Neuronal stem cell (in vitro differentiated cells): Measurements from ENCODE around the gene FAM53C.
"Not testable (repeated sequence)": the region's sequence is repeated elsewhere in the genome, so short reads cannot be mapped to it uniquely, and the experiment has no call there.

Source experiments
- DNase-seq: peaks from one replicate; pipeline ENCODE4 v3.0.0-alpha.2; 2013; ENCODE audit warnings: low spot score
- H2AFZ ChIP-seq: one replicate; pipeline ENCODE4 v1.6.1; 2013; ENCODE audit warnings: mild to moderate bottlenecking, low read length, inconsistent platforms
- H2AK5ac ChIP-seq: 2 replicates; pipeline ENCODE4 v1.6.1; 2013; ENCODE audit warnings: low read depth, mild to moderate bottlenecking, inconsistent platforms, low read length, moderate library complexity, mixed read lengths
- H2BK120ac ChIP-seq: 2 replicates; pipeline ENCODE4 v1.6.1; 2013; ENCODE audit warnings: low read depth, mild to moderate bottlenecking, inconsistent platforms, low read length, moderate library complexity, mixed read lengths
- H2BK12ac ChIP-seq: one replicate; pipeline ENCODE4 v1.6.1; 2013; ENCODE audit warnings: low read length, inconsistent platforms
- H2BK15ac ChIP-seq: 2 replicates; pipeline ENCODE4 v1.6.1; 2013; ENCODE audit warnings: mild to moderate bottlenecking, low read length, inconsistent platforms, mixed read lengths
- H2BK5ac ChIP-seq: one replicate; pipeline ENCODE4 v1.6.1; 2013; ENCODE audit warnings: inconsistent platforms, mild to moderate bottlenecking, low read length, moderate library complexity
- H3K14ac ChIP-seq: one replicate; pipeline ENCODE4 v1.6.1; 2013; ENCODE audit warnings: low read length, inconsistent platforms
- H3K18ac ChIP-seq: 2 replicates; pipeline ENCODE4 v1.6.1; 2013; ENCODE audit warnings: low read length, inconsistent platforms
- H3K23ac ChIP-seq: 2 replicates; pipeline ENCODE4 v1.6.1; 2013; ENCODE audit warnings: low read depth, mild to moderate bottlenecking, mixed read lengths, low read length, inconsistent platforms; ENCODE audit not compliant: poor library complexity
- H3K27ac ChIP-seq: replicated peaks from 3 replicates; pipeline ENCODE4 v1.5.1; 2013; ENCODE audit warnings: low read length, inconsistent platforms
- H3K27me3 ChIP-seq, 3 experiments: 2 replicates each; pipeline ENCODE4 v1.6.1; 2013; ENCODE audit warnings: low read length in 3 of 3, mild to moderate bottlenecking in 2 of 3, inconsistent platforms in 1 of 3, low read depth in 1 of 3, mixed read lengths in 1 of 3, moderate library complexity in 1 of 3; ENCODE audit not compliant: control insufficient read depth in 3 of 3, insufficient read depth in 3 of 3
- H3K36me3 ChIP-seq, 2 donors: replicated peaks in 1 of 2; 2 replicates each; pipeline ENCODE4 v1.6.1; 2013; ENCODE audit warnings: low read length in 2 of 2; ENCODE audit not compliant: control insufficient read depth in 2 of 2, insufficient read depth in 2 of 2
- H3K4ac ChIP-seq: 2 replicates; pipeline ENCODE4 v1.6.1; 2013; ENCODE audit warnings: inconsistent platforms, mild to moderate bottlenecking, low read length, moderate library complexity
- H3K4me1 ChIP-seq, 2 donors: 1 replicate in 1 of 2; 2 replicates in 1 of 2; pipeline ENCODE4 v1.6.1; 2013; ENCODE audit warnings: low read length in 2 of 2, low read depth in 1 of 2; ENCODE audit not compliant: control insufficient read depth in 2 of 2, insufficient read depth in 1 of 2
- H3K4me2 ChIP-seq: one replicate; pipeline ENCODE4 v1.6.1; 2013; ENCODE audit warnings: mild to moderate bottlenecking, low read length, inconsistent platforms; ENCODE audit not compliant: insufficient read depth, poor library complexity, severe bottlenecking
- H3K4me3 ChIP-seq, 2 donors: 2 replicates each; pipeline ENCODE4 v1.5.1; 2013; ENCODE audit warnings: low read length in 2 of 2, mild to moderate bottlenecking in 2 of 2, inconsistent platforms in 1 of 2, moderate library complexity in 1 of 2
- H3K79me1 ChIP-seq: one replicate; pipeline ENCODE4 v1.6.1; 2013; ENCODE audit warnings: low read depth, mild to moderate bottlenecking, inconsistent platforms, low read length, moderate library complexity
- H3K9ac ChIP-seq: one replicate; pipeline ENCODE4 v1.6.1; 2013; ENCODE audit warnings: mild to moderate bottlenecking, low read depth, low read length, inconsistent platforms; ENCODE audit not compliant: poor library complexity
- H3K9me3 ChIP-seq, 2 donors: replicated peaks in 1 of 2; 2 replicates each; pipeline versions ENCODE3 to v1.6.1; 2013; ENCODE audit warnings: low read length in 2 of 2, mild to moderate bottlenecking in 2 of 2, inconsistent platforms in 1 of 2, low read depth in 1 of 2, mixed read lengths in 1 of 2, moderate library complexity in 1 of 2; ENCODE audit not compliant: control insufficient read depth in 2 of 2, insufficient read depth in 1 of 2
- H4K8ac ChIP-seq: one replicate; pipeline ENCODE4 v1.6.1; 2013; ENCODE audit warnings: low read depth, mild to moderate bottlenecking, inconsistent platforms, low read length, moderate library complexity
- H4K91ac ChIP-seq: one replicate; pipeline ENCODE4 v1.6.1; 2013; ENCODE audit warnings: low read length, low read depth, mild to moderate bottlenecking, inconsistent platforms; ENCODE audit not compliant: poor library complexity
- WGBS, 2 donors: extraction: QIAGEN DNeasy Blood & Tissue Kit; methylation state at CpG; one replicate each; pipeline ENCODE4 v1.1.7; 2013; ENCODE audit warnings: missing lambda C conversion rate in 2 of 2, mixed read lengths in 1 of 2; ENCODE audit not compliant: insufficient read length in 2 of 2, insufficient replicate concordance in 1 of 2; ENCODE audit errors: extremely low coverage in 2 of 2; 5-methylcytosine and 5-hydroxymethylcytosine counted together

The FAM53C gene

DNA sequence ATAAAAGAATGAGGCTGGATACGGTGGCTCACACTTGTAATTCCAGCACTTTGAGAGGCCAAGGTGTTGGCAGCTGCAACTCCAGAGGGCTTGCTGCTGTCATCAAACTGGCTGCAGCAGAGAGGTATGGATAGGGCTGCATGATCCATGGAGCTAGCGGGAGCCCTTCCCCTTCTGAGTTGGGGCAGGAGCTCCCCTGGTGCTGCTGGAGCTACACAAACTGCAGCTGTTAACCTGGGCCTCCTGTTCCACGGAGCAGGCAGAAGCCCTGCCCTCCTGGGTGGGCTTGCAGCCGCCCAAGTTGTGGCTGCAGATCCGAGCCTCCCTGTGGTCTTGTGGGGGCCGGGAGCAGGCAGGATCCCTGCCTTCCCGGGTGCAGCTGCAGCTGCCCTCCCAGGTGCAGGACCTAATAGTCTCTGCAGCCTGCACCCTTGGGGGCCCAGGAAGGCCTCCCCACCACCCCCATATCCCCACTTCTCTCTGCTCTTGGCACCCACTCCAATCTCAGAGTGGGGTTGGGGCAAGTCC lies 22.3 kb upstream of the FAM53C start:
- H3K36me3 ChIP-seq = peaks cover 17 to 89% of the 10 kb centered on the region in 2 donors
- DNase-seq = no peak
- no peak overlapping the region for H3K14ac ChIP-seq
- H2BK120ac ChIP-seq = no peak overlapping the region
- no peak overlapping the region for H2AFZ ChIP-seq
- no peak overlapping the region for H2BK12ac ChIP-seq
- H2AK5ac ChIP-seq = no peak overlapping the region
- H3K4ac ChIP-seq = peak overlapping the region; percentile 37
- no peak overlapping the region for H3K27ac ChIP-seq
- no peak overlapping the region for H3K18ac ChIP-seq
- H3K4me2 ChIP-seq = no peak overlapping the region
- peak overlapping the region; percentile 21 for H3K9ac ChIP-seq
- no peak overlapping the region for H2BK15ac ChIP-seq
- no peaks in the 10 kb centered on the region for H3K4me1 ChIP-seq
- no peak overlapping the region for H4K8ac ChIP-seq
- no peak overlapping the region for H3K23ac ChIP-seq
- no peak overlapping the region for H4K91ac ChIP-seq
- peaks cover 3% of the 10 kb centered on the region for H3K79me1 ChIP-seq
- WGBS, 2 donors = no CpG with 5 or more reads among the region's 7 CpGs
- no peak overlapping the region for H2BK5ac ChIP-seq
- no peaks in the 10 kb centered on the region for H3K9me3 ChIP-seq
- no peak overlapping the region for H3K4me3 ChIP-seq
- no peaks in the 10 kb centered on the region for H3K27me3 ChIP-seq

DNA sequence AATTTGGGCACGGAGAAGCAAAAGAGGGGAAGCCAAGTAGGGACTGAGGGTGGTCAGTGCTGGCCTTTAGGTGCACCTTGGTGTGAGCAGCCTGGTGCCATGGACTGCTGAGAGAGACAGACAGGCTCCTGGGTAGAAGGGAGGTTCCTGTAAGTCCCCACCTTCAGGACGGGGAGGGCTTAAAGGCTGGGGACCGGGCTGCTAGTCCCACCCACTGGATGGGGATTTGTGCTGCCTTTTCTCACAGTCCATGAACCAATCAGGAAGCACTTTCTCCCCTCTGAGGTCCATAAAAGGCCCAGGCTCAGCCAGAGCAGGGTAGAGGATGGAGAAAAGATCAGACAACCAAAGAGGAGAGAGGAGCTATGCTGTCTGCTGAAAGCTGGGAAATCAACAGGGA lies 21.7 kb upstream of the FAM53C start:
- Histone ChIP-seq H3K27me3 (no peaks in the 10 kb centered on the region), H4K8ac (peak overlapping the region; percentile 43), H2BK120ac (no peak overlapping the region), H3K4me3 (no peak overlapping the region), H3K79me1 (peaks cover 3% of the 10 kb centered on the region), H2BK12ac (no peak overlapping the region), H3K23ac (no peak overlapping the region), H3K9me3 (no peaks in the 10 kb centered on the region), H2BK15ac (no peak overlapping the region), H3K14ac (no peak overlapping the region), H2AK5ac (no peak overlapping the region), H3K27ac (no peak overlapping the region), H4K91ac (no peak overlapping the region), H2AFZ (no peak overlapping the region), H3K36me3 (peaks cover 17 to 84% of the 10 kb centered on the region in 2 donors), H3K4me2 (no peak overlapping the region), H3K4me1 (no peaks in the 10 kb centered on the region), H2BK5ac (no peak overlapping the region), H3K4ac (no peak overlapping the region), H3K9ac (peak overlapping the region; percentile 21), H3K18ac (no peak overlapping the region)
- no peak for DNase-seq
- no CpG with 5 or more reads among the region's 3 CpGs for WGBS, 2 donors

DNA sequence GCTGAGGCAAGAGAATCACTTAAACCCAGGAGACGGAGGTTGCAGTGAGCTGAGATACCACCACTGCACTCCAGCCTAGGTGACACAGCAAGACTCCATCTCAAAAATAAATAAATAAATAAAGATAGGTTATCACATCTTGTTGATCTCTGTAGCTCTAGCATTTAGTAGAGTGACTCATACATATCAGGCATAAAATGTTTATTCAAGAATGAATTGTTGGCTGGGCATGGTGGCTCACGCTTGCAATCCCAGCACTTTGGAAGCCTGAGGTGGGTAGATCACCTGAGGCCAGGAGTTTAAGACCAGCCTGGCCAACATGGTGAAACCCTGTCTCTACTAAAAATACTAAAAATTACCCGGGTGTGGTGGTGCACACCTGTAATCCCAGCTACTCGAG lies 19.9 kb upstream of the FAM53C start:
- H3K27ac ChIP-seq, H2BK12ac ChIP-seq, H3K18ac ChIP-seq, DNase-seq, H3K23ac ChIP-seq, H3K9ac ChIP-seq, H3K4me1 ChIP-seq, H2AFZ ChIP-seq, H3K27me3 ChIP-seq, H3K9me3 ChIP-seq, H3K4me3 ChIP-seq, H2BK120ac ChIP-seq, H2BK5ac ChIP-seq, H2AK5ac ChIP-seq, H3K14ac ChIP-seq, H2BK15ac ChIP-seq, H3K4me2 ChIP-seq, H4K8ac ChIP-seq, H3K79me1 ChIP-seq, H3K4ac ChIP-seq, H4K91ac ChIP-seq: not testable (repeated sequence)
- WGBS, 2 donors = no CpG with 5 or more reads among the region's 4 CpGs
- H3K36me3 ChIP-seq = peaks cover 16 to 70% of the 10 kb centered on the region in 2 donors

- H4K91ac ChIP-seq = no peak overlapping the region
- no peak overlapping the region for H2BK5ac ChIP-seq
- H3K9me3 ChIP-seq = no peaks in the 10 kb centered on the region
- WGBS, 2 donors = no CpG with 5 or more reads among the region's 12 CpGs
- H3K79me1 ChIP-seq = peaks cover 4% of the 10 kb centered on the region
- H4K8ac ChIP-seq = no peak overlapping the region
- H3K4me3 ChIP-seq = peak overlapping the region; percentile 76 to 92
- H2BK15ac ChIP-seq = no peak overlapping the region
- H2AFZ ChIP-seq = peak overlapping the region; percentile 85
- H3K18ac ChIP-seq = no peak overlapping the region
- H3K9ac ChIP-seq = peak overlapping the region; percentile 56
- H3K14ac ChIP-seq = no peak overlapping the region
- H3K36me3 ChIP-seq = peaks cover 0 to 35% of the 10 kb centered on the region in 2 donors
- H2BK12ac ChIP-seq = no peak overlapping the region
- no peak overlapping the region for H3K23ac ChIP-seq
- no peak overlapping the region for H3K27ac ChIP-seq
- H2AK5ac ChIP-seq = no peak overlapping the region
- no peak overlapping the region for H3K4ac ChIP-seq
- DNase-seq = no peak
- no peaks in the 10 kb centered on the region for H3K27me3 ChIP-seq
- H2BK120ac ChIP-seq = no peak overlapping the region
- peaks cover 0 to 7% of the 10 kb centered on the region in 2 donors for H3K4me1 ChIP-seq
- H3K4me2 ChIP-seq = peak overlapping the region; percentile 82
Observed at GRCh38 chr5:138330813-138331448, 7.1 kb upstream of the FAM53C start.
